WTC11 (cell line): Measurements from ENCODE around the gene TPP1. TPM values are rescaled to one million over a fixed set of nuclear protein-coding genes. Genes with fewer than 3 reads are reported as not detected.

ENCODE experiments used
- ATAC-seq: fragments of 200-7000 bp; cut with Tn5 transposase; 2 replicates; pipeline ENCODE4 v1.10.0; 2021; ENCODE audit warnings: mild to moderate bottlenecking, moderate library complexity
- CTCF ChIA-PET: fragments of 300-600 bp; sonication (Branson Sonifier 250); formaldehyde crosslinking; loops from one replicate; lab custom pipeline; 2021; ENCODE audit warnings: antibody characterized with exemption; lab: Charles Lee
- POLR2A ChIA-PET: fragments of 350-600 bp; sonication (Branson Sonifier 250); formaldehyde crosslinking; loops from one replicate; lab custom pipeline; 2021; ENCODE audit warnings: antibody characterized with exemption; lab: Charles Lee
- DNase-seq: peaks from one replicate; pipeline ENCODE4 v3.0.0; 2021; ENCODE audit warnings: low spot score
- H3K27ac Mint-ChIP-seq: 2 replicates; pipeline ENCODE4 v1.8.0; 2021; ENCODE audit warnings: mixed read lengths
- H3K27me3 Mint-ChIP-seq: 2 replicates; pipeline ENCODE4 v1.8.0; 2021; ENCODE audit warnings: low read depth, mild to moderate bottlenecking, moderate library complexity, mixed read lengths
- H3K36me3 Mint-ChIP-seq: 2 replicates; pipeline ENCODE4 v1.8.0; 2021; ENCODE audit warnings: mixed read lengths
- H3K4me1 Mint-ChIP-seq: 2 replicates; pipeline ENCODE4 v1.8.0; 2022; ENCODE audit warnings: mixed read lengths
- H3K4me3 Mint-ChIP-seq: 2 replicates; pipeline ENCODE4 v1.8.0; 2021; ENCODE audit warnings: mild to moderate bottlenecking, moderate library complexity, mixed read lengths
- H3K9me3 Mint-ChIP-seq: 2 replicates; pipeline ENCODE4 v1.8.0; 2021; ENCODE audit warnings: mixed read lengths
- ESRRA ChIP-seq: sonication (generic); formaldehyde crosslinking; IDR thresholded peaks from 2 replicates; pipeline ENCODE4 v1.8.1; 2022; ENCODE audit warnings: mild to moderate bottlenecking, missing genetic modification reagents, borderline replicate concordance
- IRF2 ChIP-seq: sonication (generic); formaldehyde crosslinking; IDR thresholded peaks from 2 replicates; pipeline ENCODE4 v1.8.0; 2022; ENCODE audit warnings: low read depth, missing genetic modification reagents, borderline replicate concordance
- RELA ChIP-seq: sonication (generic); formaldehyde crosslinking; IDR thresholded peaks from 2 replicates; pipeline ENCODE4 v1.8.1; 2022; ENCODE audit warnings: missing genetic modification reagents, mild to moderate bottlenecking, borderline replicate concordance
- SOX15 ChIP-seq: fragments of 250-450 bp; sonication (Bioruptor Pico); IDR thresholded peaks from 2 replicates; pipeline ENCODE4 v1.9.0; 2021; ENCODE audit warnings: mild to moderate bottlenecking
- TEAD4 ChIP-seq: sonication (generic); formaldehyde crosslinking; IDR thresholded peaks from 2 replicates; pipeline ENCODE4 v1.8.0; 2022; ENCODE audit warnings: mild to moderate bottlenecking, missing genetic modification reagents
- ZNF263 ChIP-seq: sonication (generic); formaldehyde crosslinking; IDR thresholded peaks from 2 replicates; pipeline ENCODE4 v1.8.1; 2022; ENCODE audit warnings: low read depth, mild to moderate bottlenecking, moderate library complexity, missing genetic modification reagents
- total RNA-seq: library from RNA; stranded (reverse); gene quantifications from 3 replicates; pipeline ENCODE4 v1.2.3, GENCODE V29; 2021
- TF ChIP-seq, protein P1 (sequence below): sonication (generic); formaldehyde crosslinking; IDR thresholded peaks from 2 replicates; pipeline ENCODE4 v1.8.1; 2022; ENCODE audit warnings: low read depth, mild to moderate bottlenecking, moderate library complexity, missing genetic modification reagents, borderline replicate concordance
- TF ChIP-seq, protein P2 (sequence below): sonication (generic); formaldehyde crosslinking; IDR thresholded peaks from 2 replicates; pipeline ENCODE4 v1.8.0; 2022; ENCODE audit warnings: mild to moderate bottlenecking, missing genetic modification reagents
- TF ChIP-seq, protein P3 (sequence below): sonication (generic); formaldehyde crosslinking; IDR thresholded peaks from 2 replicates; pipeline ENCODE4 v1.8.0; 2022; ENCODE audit warnings: mild to moderate bottlenecking, missing genetic modification reagents
- TF ChIP-seq, protein P4 (sequence below): fragments of 250-450 bp; sonication (Bioruptor Pico); IDR thresholded peaks from 2 replicates; pipeline ENCODE4 v1.9.0; 2021; ENCODE audit warnings: mild to moderate bottlenecking, borderline replicate concordance

Gene TPP1
- total RNA-seq, 1 experiment from 2014 or later = 36.2 TPM

DNA sequence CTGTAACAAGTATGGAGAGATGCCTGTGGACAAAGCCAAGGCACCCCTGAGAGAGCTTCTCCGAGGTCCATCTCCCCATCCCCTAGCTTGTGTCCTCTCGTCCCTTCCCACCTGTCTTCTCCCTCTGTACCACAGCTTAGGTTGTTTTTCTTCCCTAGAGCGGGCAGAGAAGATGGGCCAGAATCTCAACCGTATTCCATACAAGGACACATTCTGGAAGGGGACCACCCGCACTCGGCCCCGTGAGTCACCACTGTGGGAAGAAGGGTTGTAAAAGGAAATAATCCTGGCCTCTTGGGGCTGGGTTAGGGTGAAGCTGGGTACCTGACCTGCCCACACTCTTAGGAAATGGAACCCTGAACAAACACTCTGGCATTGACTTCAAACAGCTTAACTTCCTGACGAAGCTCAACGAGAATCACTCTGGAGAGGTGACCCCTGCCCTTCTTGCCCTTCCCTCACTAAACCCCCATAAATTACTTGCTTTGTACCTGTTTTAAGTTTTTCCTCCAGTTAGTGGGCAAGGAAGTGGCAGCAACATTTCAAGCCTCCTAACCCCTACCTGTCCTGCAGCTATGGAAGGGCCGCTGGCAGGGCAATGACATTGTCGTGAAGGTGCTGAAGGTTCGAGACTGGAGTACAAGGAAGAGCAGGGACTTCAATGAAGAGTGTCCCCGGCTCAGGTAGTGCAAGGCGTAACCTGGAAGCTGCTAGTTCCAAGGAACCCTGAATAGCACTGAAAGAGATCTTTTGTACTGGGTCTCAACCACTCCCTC is 10.3 kb downstream of the TPP1 start:
- ATAC-seq = no peak
- TF ChIP-seq, protein P1, sequence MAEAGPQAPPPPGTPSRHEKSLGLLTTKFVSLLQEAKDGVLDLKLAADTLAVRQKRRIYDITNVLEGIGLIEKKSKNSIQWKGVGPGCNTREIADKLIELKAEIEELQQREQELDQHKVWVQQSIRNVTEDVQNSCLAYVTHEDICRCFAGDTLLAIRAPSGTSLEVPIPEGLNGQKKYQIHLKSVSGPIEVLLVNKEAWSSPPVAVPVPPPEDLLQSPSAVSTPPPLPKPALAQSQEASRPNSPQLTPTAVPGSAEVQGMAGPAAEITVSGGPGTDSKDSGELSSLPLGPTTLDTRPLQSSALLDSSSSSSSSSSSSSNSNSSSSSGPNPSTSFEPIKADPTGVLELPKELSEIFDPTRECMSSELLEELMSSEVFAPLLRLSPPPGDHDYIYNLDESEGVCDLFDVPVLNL (CRISPR knock-in tag) = no peak
- Mint-ChIP-seq H3K4me1 (peaks cover 20% of the 10 kb centered on the region), H3K36me3 (peaks cover 36% of the 10 kb centered on the region), H3K4me3 (no peak overlapping the region), H3K27me3 (no peaks in the 10 kb centered on the region), H3K27ac (peak overlapping the region; percentile 33; the same call in 1 of the 2 replicates), H3K9me3 (no peaks in the 10 kb centered on the region)
- ChIA-PET CTCF (interaction anchor here (0.9 kb wide), 1 partner anchor 74 kb away, joined by 3 read pairs; the partner anchor contains the start of gene MRPL17), POLR2A (interaction anchor here (0.6 to 2.9 kb wide), 2 partner anchors 74 to 162 kb away, joined by 11 read pairs; partner anchors contain the start of gene MRPL17)
- no peak for DNase-seq

DNA sequence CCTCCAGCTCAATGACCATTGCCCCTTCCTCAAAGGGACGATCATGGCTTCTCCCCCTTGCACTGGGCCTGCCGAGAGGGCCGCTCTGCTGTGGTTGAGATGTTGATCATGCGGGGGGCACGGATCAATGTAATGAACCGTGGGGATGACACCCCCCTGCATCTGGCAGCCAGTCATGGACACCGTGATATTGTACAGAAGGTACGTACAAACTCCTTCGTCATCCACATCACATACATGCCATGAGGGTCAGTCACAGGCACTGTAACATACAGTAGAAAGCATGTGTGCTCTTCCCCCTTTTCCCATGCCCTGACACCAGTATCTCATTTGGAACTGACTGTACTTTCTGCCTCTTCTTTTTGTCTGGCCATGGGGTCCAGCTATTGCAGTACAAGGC is 11.2 kb downstream of the TPP1 start:
- ChIA-PET CTCF (interaction anchor here (1.1 to 1.7 kb wide), 2 partner anchors 36 to 77 kb away, joined by 3 to 10 read pairs; no protein-coding TSS in a partner anchor), POLR2A (interaction anchor here (1.6 to 2.9 kb wide), 2 partner anchors 13 to 75 kb away, joined by 5 to 11 read pairs; partner anchors contain the start of gene MRPL17)
- ATAC-seq (no peak), DNase-seq (no peak)
- Mint-ChIP-seq H3K36me3 (peaks cover 36% of the 10 kb centered on the region), H3K27ac (peak overlapping the region; percentile 96; the same call in 1 of the 2 replicates), H3K4me3 (no peak overlapping the region), H3K27me3 (no peaks in the 10 kb centered on the region), H3K4me1 (peaks cover 20% of the 10 kb centered on the region), H3K9me3 (no peaks in the 10 kb centered on the region)
- TF ChIP-seq TEAD4 = no peak
- TF ChIP-seq IRF2 = no peak
- TF ChIP-seq SOX15 (CRISPR knock-in tag) = no peak
- TF ChIP-seq, protein P2, sequence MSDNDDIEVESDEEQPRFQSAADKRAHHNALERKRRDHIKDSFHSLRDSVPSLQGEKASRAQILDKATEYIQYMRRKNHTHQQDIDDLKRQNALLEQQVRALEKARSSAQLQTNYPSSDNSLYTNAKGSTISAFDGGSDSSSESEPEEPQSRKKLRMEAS (CRISPR knock-in tag) = no peak
- TF ChIP-seq, protein P3, sequence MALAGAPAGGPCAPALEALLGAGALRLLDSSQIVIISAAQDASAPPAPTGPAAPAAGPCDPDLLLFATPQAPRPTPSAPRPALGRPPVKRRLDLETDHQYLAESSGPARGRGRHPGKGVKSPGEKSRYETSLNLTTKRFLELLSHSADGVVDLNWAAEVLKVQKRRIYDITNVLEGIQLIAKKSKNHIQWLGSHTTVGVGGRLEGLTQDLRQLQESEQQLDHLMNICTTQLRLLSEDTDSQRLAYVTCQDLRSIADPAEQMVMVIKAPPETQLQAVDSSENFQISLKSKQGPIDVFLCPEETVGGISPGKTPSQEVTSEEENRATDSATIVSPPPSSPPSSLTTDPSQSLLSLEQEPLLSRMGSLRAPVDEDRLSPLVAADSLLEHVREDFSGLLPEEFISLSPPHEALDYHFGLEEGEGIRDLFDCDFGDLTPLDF = no peak
- no peak for TF ChIP-seq RELA (CRISPR knock-in tag)
- TF ChIP-seq ZNF263 = no peak

DNA sequence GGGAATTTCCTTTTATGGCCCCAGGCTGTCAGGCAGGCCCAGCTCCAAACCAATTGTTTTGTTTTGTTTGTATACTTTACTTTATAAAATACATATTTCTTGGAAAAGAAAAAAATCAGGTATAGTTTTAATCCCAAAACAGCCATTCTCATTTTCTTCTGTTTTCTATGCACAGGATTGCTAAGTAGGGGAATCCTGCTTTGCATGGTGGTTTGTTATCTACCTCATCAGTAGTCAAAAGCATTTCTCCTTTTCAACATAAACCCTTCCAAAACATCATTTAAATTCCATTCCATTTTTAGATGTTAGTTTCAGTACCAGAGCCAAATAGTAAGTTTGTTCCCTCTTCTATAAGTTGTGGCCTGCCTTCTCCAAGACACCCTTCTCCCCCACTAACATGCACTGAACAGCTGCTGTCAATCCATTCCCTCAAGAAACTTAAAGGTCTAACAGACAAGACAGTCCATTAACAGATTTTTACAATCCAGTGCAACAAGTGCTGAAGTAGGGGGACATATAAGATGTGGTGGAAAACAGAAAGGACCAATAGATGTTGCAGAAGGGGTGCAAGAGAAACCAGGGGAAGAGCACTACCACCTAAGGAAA is 11.9 kb downstream of the TPP1 start:
- DNase-seq = no peak
- no peaks in the 10 kb centered on the region for H3K27me3 Mint-ChIP-seq

More for the DNA sequence above, 11.9 kb downstream of the TPP1 start:
- ATAC-seq = no peak
- Mint-ChIP-seq H3K36me3 (peaks cover 36% of the 10 kb centered on the region), H3K4me3 (peak overlapping the region; percentile 23; the same call in 1 of the 2 replicates), H3K9me3 (no peaks in the 10 kb centered on the region), H3K27ac (peak overlapping the region; percentile 96), H3K4me1 (peaks cover 20% of the 10 kb centered on the region)
- no peak for TF ChIP-seq ESRRA (CRISPR knock-in tag)
- TF ChIP-seq, protein P4, sequence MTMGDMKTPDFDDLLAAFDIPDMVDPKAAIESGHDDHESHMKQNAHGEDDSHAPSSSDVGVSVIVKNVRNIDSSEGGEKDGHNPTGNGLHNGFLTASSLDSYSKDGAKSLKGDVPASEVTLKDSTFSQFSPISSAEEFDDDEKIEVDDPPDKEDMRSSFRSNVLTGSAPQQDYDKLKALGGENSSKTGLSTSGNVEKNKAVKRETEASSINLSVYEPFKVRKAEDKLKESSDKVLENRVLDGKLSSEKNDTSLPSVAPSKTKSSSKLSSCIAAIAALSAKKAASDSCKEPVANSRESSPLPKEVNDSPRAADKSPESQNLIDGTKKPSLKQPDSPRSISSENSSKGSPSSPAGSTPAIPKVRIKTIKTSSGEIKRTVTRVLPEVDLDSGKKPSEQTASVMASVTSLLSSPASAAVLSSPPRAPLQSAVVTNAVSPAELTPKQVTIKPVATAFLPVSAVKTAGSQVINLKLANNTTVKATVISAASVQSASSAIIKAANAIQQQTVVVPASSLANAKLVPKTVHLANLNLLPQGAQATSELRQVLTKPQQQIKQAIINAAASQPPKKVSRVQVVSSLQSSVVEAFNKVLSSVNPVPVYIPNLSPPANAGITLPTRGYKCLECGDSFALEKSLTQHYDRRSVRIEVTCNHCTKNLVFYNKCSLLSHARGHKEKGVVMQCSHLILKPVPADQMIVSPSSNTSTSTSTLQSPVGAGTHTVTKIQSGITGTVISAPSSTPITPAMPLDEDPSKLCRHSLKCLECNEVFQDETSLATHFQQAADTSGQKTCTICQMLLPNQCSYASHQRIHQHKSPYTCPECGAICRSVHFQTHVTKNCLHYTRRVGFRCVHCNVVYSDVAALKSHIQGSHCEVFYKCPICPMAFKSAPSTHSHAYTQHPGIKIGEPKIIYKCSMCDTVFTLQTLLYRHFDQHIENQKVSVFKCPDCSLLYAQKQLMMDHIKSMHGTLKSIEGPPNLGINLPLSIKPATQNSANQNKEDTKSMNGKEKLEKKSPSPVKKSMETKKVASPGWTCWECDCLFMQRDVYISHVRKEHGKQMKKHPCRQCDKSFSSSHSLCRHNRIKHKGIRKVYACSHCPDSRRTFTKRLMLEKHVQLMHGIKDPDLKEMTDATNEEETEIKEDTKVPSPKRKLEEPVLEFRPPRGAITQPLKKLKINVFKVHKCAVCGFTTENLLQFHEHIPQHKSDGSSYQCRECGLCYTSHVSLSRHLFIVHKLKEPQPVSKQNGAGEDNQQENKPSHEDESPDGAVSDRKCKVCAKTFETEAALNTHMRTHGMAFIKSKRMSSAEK (CRISPR knock-in tag) = 0 out of 2 replicates have a peak, but pooled peaks have one; percentile 15
- ChIA-PET POLR2A (interaction anchor here (0.9 to 2.9 kb wide), 5 partner anchors 12 to 76 kb away, joined by 3 to 11 read pairs (median 5); partner anchors contain the start of genes MRPL17 and TPP1), CTCF (interaction anchor here (0.7 to 1.7 kb wide), 9 partner anchors 12 to 244 kb away, joined by 3 to 10 read pairs (median 4); partner anchors contain the start of genes MRPL17 and TPP1)
